RWPE2 (cell line): ENCODE results near the gene GLIS2.

ENCODE experiments used
- ATAC-seq: fragments of 200-7000 bp; cut with Tn5 transposase; 3 replicates; pipeline ENCODE4 v1.9.1; 2021; ENCODE audit warnings: low read depth
- DNase-seq: peaks from one replicate; pipeline ENCODE4 v3.0.0-alpha.2; 2020; ENCODE audit warnings: low spot score
- H3K27ac ChIP-seq: fragments of 450-650 bp; 2 replicates; pipeline ENCODE4 v1.5.1; 2017; ENCODE audit warnings: mild to moderate bottlenecking; ENCODE audit not compliant: poor library complexity, severe bottlenecking
- H3K27me3 ChIP-seq: fragments of 250-450 bp; sonication (Bioruptor Pico); 2 replicates; pipeline ENCODE4 v1.5.1; 2021; ENCODE audit warnings: mild to moderate bottlenecking, moderate library complexity; ENCODE audit not compliant: insufficient read depth, poor library complexity, severe bottlenecking
- H3K36me3 ChIP-seq: fragments of 250-450 bp; sonication (Bioruptor Pico); 2 replicates; pipeline ENCODE4 v1.5.1; 2020; ENCODE audit warnings: low read depth, mild to moderate bottlenecking, moderate library complexity
- H3K4me1 ChIP-seq: fragments of 250-450 bp; sonication (Bioruptor Pico); 2 replicates; pipeline ENCODE4 v1.5.1; 2021; ENCODE audit warnings: mild to moderate bottlenecking, moderate library complexity; ENCODE audit not compliant: insufficient read depth, poor library complexity, severe bottlenecking
- H3K4me3 ChIP-seq: fragments of 250-450 bp; sonication (Bioruptor Pico); 2 replicates; pipeline ENCODE4 v1.5.1; 2021; ENCODE audit warnings: mild to moderate bottlenecking, moderate library complexity; ENCODE audit not compliant: severe bottlenecking
- H3K9me3 ChIP-seq: fragments of 250-450 bp; sonication (Bioruptor Pico); 2 replicates; pipeline ENCODE4 v1.5.1; 2021; ENCODE audit warnings: mild to moderate bottlenecking, moderate library complexity; ENCODE audit not compliant: severe bottlenecking
- TF ChIP-seq, protein P1 (sequence below): fragments of 450-650 bp; IDR thresholded peaks from one replicate; pipeline ENCODE4 v1.5.1; 2017; ENCODE audit warnings: mild to moderate bottlenecking, moderate library complexity; ENCODE audit not compliant: poor library complexity, severe bottlenecking

Gene GLIS2

DNA sequence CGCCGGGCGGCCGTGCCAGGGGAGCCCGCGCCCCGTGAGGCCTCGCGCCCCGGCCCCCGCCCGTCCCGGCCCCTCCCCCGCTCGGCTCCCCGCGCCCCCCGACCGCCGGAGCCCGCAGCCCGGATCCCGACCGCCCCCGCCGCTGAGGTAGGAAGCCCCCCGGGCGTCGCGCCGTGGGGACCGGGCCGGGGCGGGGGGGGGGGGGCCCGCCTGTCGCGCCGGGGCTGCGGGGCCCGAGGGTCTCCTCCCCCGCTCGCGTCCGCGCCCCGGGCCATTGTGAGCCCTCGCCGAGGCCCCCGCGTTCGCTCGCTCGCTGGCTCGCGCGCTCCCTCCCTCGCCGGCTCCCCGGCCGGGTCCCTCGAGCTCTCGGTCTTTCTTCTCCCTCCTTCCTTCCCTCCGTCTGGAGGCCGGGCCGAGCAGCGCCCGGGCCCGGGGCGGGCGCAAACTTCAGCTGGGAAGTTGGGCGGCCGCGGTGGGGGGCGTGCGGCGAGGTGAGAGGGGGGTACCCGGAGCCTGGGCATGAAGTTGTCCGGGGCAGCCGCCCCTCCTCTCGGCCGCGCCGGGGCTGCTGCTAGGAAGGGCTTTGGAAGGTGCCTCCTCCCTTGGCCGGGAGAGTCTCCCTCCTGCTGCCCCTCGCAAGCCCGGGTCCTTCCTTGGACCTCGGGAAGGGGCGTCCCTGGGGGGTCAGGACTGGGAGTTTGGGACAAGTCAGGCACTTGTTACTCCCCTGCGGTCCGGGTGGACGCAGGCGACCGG, 419 bp downstream of the GLIS2 start:
- no peak for ATAC-seq

DNA sequence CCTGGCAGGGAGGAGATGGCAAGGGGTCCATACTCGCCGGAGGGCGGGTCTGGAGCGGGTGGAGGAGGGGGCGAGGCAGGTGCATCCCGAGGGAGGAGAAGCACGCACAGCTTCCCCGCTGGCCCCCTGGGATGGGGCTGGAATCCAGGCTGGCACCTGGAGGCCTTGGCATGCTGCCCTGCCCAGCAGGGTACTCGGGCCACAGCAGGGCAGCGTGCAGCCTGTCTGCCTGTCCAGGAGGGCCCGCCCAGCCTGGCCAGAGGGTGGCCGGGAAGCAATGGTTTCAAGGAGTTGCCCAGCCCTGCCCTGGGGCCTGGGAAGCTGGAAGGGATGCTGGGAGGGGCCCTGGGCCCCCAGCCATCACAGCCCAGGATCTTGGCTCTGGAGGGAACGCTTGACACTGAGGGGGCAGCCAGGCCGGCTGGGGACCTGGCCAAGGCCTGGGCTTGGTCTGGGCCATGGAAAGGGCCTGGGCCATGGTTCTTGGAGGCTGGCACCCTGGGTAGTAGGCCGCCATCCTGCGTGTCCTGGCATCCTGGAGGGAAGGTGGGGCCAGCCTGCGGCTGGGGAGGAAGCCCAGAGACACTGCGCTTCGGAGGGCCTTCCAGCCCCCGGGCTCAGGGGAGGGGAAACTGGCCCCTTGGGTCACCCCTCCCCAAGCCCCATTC, 1.1 kb downstream of the GLIS2 start:
- H3K4me3 ChIP-seq: peak overlapping the region; percentile 61
- H3K4me1 ChIP-seq: peaks cover 34% of the 10 kb centered on the region
- H3K9me3 ChIP-seq: no peaks in the 10 kb centered on the region
- H3K27ac ChIP-seq: peak overlapping the region; percentile 94
- ATAC-seq (peak; percentile 60), DNase-seq (peak; percentile 79)
- TF ChIP-seq, protein P1, sequence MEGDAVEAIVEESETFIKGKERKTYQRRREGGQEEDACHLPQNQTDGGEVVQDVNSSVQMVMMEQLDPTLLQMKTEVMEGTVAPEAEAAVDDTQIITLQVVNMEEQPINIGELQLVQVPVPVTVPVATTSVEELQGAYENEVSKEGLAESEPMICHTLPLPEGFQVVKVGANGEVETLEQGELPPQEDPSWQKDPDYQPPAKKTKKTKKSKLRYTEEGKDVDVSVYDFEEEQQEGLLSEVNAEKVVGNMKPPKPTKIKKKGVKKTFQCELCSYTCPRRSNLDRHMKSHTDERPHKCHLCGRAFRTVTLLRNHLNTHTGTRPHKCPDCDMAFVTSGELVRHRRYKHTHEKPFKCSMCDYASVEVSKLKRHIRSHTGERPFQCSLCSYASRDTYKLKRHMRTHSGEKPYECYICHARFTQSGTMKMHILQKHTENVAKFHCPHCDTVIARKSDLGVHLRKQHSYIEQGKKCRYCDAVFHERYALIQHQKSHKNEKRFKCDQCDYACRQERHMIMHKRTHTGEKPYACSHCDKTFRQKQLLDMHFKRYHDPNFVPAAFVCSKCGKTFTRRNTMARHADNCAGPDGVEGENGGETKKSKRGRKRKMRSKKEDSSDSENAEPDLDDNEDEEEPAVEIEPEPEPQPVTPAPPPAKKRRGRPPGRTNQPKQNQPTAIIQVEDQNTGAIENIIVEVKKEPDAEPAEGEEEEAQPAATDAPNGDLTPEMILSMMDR: no peak
- no peaks in the 10 kb centered on the region for H3K27me3 ChIP-seq
- H3K36me3 ChIP-seq: no peaks in the 10 kb centered on the region

More for the DNA sequence above, 419 bp downstream of the GLIS2 start:
- no peaks in the 10 kb centered on the region for H3K36me3 ChIP-seq
- TF ChIP-seq, protein P1: no peak
- H3K9me3 ChIP-seq: no peaks in the 10 kb centered on the region
- H3K27ac ChIP-seq: peak overlapping the region; percentile 94
- H3K4me1 ChIP-seq: peaks cover 34% of the 10 kb centered on the region
- DNase-seq: no peak
- H3K27me3 ChIP-seq: no peaks in the 10 kb centered on the region
- H3K4me3 ChIP-seq: peak overlapping the region; percentile 61

DNA sequence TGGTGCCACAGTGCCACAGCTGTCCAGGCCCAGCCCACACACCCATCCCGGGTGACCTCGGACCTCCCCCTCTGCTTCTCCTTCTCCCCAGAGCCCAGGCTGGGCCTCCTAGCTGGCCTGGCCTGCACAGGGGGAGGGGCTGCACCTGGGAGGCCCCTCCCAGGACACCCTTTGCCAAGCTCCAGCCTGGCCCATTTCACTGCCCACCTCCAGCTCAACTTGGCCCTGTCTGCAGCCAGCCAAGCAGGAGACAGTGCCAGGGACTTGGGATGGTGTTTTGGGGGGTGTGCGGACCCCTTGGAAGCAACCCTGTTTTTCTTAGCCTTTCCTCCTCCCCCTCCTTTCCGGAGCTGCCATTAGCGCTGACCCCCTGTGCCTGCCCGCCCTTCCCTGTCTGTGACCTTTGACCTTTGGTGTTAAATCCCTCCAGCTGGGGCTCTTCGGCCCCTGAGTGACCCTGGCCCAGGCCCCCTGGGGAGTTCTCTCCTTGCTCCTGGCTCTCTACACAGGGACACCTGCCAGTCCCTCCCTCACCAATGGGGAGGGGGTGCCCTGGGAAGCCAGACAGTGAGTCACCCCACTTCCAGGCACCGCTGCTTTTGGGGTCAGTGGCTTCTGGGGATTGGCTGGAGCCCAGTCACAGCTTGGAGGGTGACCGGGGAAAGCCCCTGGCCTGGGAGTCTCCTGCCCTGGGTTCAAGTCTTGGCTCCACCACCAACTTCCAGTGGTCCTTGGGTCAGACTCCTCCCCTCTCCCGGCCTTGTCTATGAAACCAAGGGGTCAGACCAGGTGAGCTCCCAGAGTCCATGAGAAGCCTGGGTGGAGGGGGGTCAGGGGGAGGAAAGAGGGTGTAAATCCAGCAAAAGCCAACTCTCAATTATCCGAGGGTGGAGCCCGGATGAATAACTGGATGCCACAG, 1.9 kb downstream of the GLIS2 start:
- Histone ChIP-seq H3K4me1 (peaks cover 40% of the 10 kb centered on the region), H3K27ac (peak overlapping the region; percentile 94), H3K9me3 (no peaks in the 10 kb centered on the region), H3K36me3 (no peaks in the 10 kb centered on the region), H3K27me3 (no peaks in the 10 kb centered on the region), H3K4me3 (peak overlapping the region; percentile 61)
- peak; percentile 53 for ATAC-seq
- TF ChIP-seq, protein P1: no peak
- DNase-seq: peak; percentile 74

DNA sequence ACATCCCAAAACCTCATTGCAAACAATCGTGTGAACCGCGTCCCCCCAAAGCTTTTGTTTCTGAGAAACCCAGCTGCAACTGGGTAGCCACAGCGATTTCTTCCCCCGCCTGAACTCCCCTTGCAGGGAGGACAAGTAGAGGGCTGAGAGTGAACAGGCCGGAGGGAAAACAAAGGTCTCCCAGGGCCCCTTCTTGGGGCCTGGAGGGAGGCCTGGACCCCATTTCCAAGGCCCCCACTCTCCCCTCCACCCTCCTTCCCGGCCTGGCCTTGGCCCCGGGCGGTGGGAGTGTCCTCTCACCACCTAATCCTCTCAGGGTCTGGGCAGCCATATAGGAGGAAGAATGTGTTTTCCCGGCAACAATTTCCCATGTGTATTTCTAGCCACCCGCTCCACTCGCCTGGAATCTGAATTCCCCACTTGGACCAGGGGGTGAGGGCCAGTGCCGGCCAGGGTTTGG, 2.6 kb downstream of the GLIS2 start:
- no peak overlapping the region for H3K4me3 ChIP-seq

More for the DNA sequence above, 2.6 kb downstream of the GLIS2 start:
- peaks cover 45% of the 10 kb centered on the region for H3K4me1 ChIP-seq
- no peaks in the 10 kb centered on the region for H3K9me3 ChIP-seq
- TF ChIP-seq, protein P1: no peak
- no peaks in the 10 kb centered on the region for H3K27me3 ChIP-seq
- no peaks in the 10 kb centered on the region for H3K36me3 ChIP-seq
- DNase-seq (no peak), ATAC-seq (no peak)
- H3K27ac ChIP-seq: peak overlapping the region; percentile 94
